HG03103 (cell line): ENCODE results near the gene ADH1B.
"Not testable (repeated sequence)": the region's sequence is repeated elsewhere in the genome, so short reads cannot be mapped to it uniquely, and the experiment has no call there.

Experiments used
- ATAC-seq: cut with Tn5 transposase; IDR thresholded peaks from one replicate; pipeline ENCODE4 v1.9.1; 2021; ENCODE audit warnings: low read depth; ENCODE audit not compliant: unreplicated experiment

Gene ADH1B

GRCh38 chr4:99321241-99322191 lies at the start of gene ADH1B:
TSS of gene ADH1B (minus strand) at chr4:99321401. CDS start at chr4:99321331, 70 bp downstream.
- no peak for ATAC-seq

GRCh38 chr4:99367817-99368216 lies 46.6 kb upstream of the ADH1B start:
- not testable (repeated sequence) for ATAC-seq

GRCh38 chr4:99366491-99366890 lies 45.3 kb upstream of the ADH1B start:
- ATAC-seq = no peak

GRCh38 chr4:99362768-99363167 lies 41.6 kb upstream of the ADH1B start:
- ATAC-seq = no peak

- ATAC-seq = no peak
Observed at GRCh38 chr4:99361899-99362275, 40.7 kb upstream of the ADH1B start.

- no peak for ATAC-seq
Observed at GRCh38 chr4:99361268-99361898, 40.2 kb upstream of the ADH1B start.

GRCh38 chr4:99359480-99360204 lies 38.4 kb upstream of the ADH1B start:
- ATAC-seq = no peak

- ATAC-seq = no peak
Observed at GRCh38 chr4:99357948-99358347, 36.7 kb upstream of the ADH1B start.

- no peak for ATAC-seq
Observed at GRCh38 chr4:99356992-99357391, 35.8 kb upstream of the ADH1B start.

- not testable (repeated sequence) for ATAC-seq
Observed at GRCh38 chr4:99356149-99356548, 34.9 kb upstream of the ADH1B start.

- no peak for ATAC-seq
Observed at GRCh38 chr4:99352602-99353537, 31.7 kb upstream of the ADH1B start, which contains the start of gene ADH1C. TSS of gene ADH1C (minus strand) at chr4:99352746. CDS start at chr4:99352675, 71 bp downstream.

GRCh38 chr4:99351487-99351886 lies 30.3 kb upstream of the ADH1B start:
- no peak for ATAC-seq

GRCh38 chr4:99349338-99349737 lies 28.1 kb upstream of the ADH1B start:
- no peak for ATAC-seq

GRCh38 chr4:99342624-99343023 lies 21.4 kb upstream of the ADH1B start:
- ATAC-seq = not testable (repeated sequence)

- no peak for ATAC-seq
Observed at GRCh38 chr4:99341426-99341825, 20.2 kb upstream of the ADH1B start.

- ATAC-seq = no peak
Observed at GRCh38 chr4:99339172-99339571, 18.0 kb upstream of the ADH1B start.

GRCh38 chr4:99336553-99336952 lies 15.4 kb upstream of the ADH1B start:
- ATAC-seq = no peak

GRCh38 chr4:99334880-99335279 lies 13.7 kb upstream of the ADH1B start:
- no peak for ATAC-seq

- no peak for ATAC-seq
Observed at GRCh38 chr4:99330648-99331047, 9.4 kb upstream of the ADH1B start.

GRCh38 chr4:99329876-99330275 lies 8.7 kb upstream of the ADH1B start:
- no peak for ATAC-seq
